Vagina (tissue), 2 donors: ENCODE data around the gene PRMT2.
"Not testable (repeated sequence)": the region's sequence is repeated elsewhere in the genome, so short reads cannot be mapped to it uniquely, and the experiment has no call there.

Experiments
- CTCF ChIP-seq, 3 experiments: fragments of 450-650 bp in 2 of 3; fragments of 200-600 bp in 1 of 3; sonication (generic) in 1 of 3; IDR thresholded peaks; one replicate each; pipeline ENCODE4 v1.5.1; 2017 to 2019; ENCODE audit warnings: antibody characterized with exemption in 3 of 3, mild to moderate bottlenecking in 2 of 3, moderate library complexity in 2 of 3
- POLR2AphosphoS5 ChIP-seq, 2 donors: sonication (generic); formaldehyde crosslinking; IDR thresholded peaks; one replicate each; pipeline ENCODE4 v1.9.0; 2017; ENCODE audit warnings: antibody characterized with exemption in 2 of 2, mild to moderate bottlenecking in 2 of 2, low read depth in 1 of 2; ENCODE audit not compliant: insufficient read depth in 1 of 2

DNA sequence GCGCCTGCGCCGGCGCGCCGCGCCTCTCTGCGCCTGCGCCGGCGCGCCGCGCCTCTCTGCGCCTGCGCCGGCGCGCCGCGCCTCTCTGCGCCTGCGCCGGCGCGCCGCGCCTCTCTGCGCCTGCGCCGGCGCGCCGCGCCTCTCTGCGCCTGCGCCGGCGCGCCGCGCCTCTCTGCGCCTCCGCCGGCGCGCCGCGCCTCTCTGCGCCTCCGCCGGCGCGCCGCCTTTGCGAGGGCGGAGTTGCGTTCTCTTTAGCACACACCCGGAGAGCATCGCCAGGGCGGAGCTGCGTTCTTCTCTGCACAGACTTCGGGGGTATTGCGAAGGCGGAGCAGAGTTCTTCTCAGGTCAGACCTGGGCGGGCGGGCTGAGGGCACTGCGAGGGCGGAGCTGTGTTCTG is 63.6 kb downstream of the PRMT2 start:
- TF ChIP-seq CTCF (IDR thresholded peaks at IDR 0.05); POLR2AphosphoS5 (IDR thresholded peaks at IDR 0.05; ENCODE audit: insufficient read depth in 1 of 2, low read depth in 1 of 2): not testable (repeated sequence)
